ENCODE data around the gene DQX1. TPM values are rescaled to one million over a fixed set of nuclear protein-coding genes. Genes with fewer than 3 reads are reported as not detected.

The DQX1 gene
- total RNA-seq, 1 experiment from 2014 or later: 1.3 TPM

DNA sequence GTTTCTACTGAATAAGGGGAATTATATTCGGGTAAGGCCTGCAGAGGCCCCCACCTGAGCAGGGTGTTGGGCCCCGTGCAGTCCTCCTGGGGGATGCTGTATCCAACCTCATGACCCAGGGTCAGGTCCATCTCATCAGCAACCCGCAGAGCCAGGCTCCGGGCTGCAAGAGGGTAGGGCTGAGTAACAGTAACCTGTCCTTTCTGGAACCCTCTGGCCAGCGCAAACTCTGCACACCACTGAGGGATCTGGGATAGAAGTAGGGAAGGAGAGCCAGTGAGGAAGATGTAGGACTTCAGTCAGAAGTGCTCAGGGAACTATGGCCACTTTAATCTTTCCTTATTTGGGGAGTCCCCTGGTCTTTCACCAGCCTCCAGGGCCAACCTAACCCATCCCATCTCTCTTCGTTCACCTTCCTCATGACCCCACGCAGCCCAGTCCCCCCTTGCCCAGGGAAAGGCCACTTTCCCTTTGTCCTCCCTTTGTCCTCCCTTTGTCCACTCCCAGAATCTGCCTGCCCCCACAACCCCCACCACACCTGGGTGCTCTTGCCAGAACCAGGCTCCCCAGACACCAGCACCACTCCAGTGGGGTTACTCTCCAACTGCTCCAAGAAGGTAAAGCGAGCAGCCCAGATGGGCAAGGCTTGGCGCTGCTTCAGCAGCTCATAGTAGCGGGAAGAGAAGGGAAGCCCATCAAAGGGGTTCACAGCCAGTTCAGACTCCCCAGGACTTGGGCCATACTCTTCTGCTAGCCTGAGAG, 895 bp downstream of the DQX1 start:
- no peak overlapping the region for H3K4me3 ChIP-seq
- H3K27ac ChIP-seq: no peak overlapping the region
- H3K36me3 ChIP-seq (ENCODE audit: low read depth): peaks cover 18% of the 10 kb centered on the region
- H3K9me2 ChIP-seq (ENCODE audit: insufficient read depth): no peaks in the 10 kb centered on the region
- POLR2A ChIA-PET (ENCODE audit: unreplicated experiment): no interaction called here
- peaks cover 10% of the 10 kb centered on the region for H3K4me1 ChIP-seq (replicated peaks; ENCODE audit: insufficient read depth)
- no peak overlapping the region for H3K4me2 ChIP-seq
- BruUV-seq (replicated peaks): no TSS peak
- CTCF ChIA-PET: no interaction called here
- intact Hi-C loops (cut with micrococcal nuclease; ENCODE audit: unreplicated experiment): no loop called here
- no peak for DNase-seq
- no peaks in the 10 kb centered on the region for H3K9me3 ChIP-seq (ENCODE audit: insufficient read depth, low read depth)
- H3K27me3 ChIP-seq (ENCODE audit: insufficient read depth, low read depth): no peaks in the 10 kb centered on the region
- H4K20me1 ChIP-seq (ENCODE audit: insufficient read depth): peaks cover 9% of the 10 kb centered on the region; the same call in 1 of the 2 replicates
- H2AFZ ChIP-seq: no peak overlapping the region
- H3K79me2 ChIP-seq (ENCODE audit: low read depth): peaks cover 27% of the 10 kb centered on the region
- H3F3A ChIP-seq (ENCODE audit: insufficient read depth, low read depth): peaks cover 6% of the 10 kb centered on the region; the same call in 1 of the 2 replicates
- no peak for TF ChIP-seq EZH2 (IDR thresholded peaks at IDR 0.05; ENCODE audit: low read depth)
- TF ChIP-seq, protein P1, sequence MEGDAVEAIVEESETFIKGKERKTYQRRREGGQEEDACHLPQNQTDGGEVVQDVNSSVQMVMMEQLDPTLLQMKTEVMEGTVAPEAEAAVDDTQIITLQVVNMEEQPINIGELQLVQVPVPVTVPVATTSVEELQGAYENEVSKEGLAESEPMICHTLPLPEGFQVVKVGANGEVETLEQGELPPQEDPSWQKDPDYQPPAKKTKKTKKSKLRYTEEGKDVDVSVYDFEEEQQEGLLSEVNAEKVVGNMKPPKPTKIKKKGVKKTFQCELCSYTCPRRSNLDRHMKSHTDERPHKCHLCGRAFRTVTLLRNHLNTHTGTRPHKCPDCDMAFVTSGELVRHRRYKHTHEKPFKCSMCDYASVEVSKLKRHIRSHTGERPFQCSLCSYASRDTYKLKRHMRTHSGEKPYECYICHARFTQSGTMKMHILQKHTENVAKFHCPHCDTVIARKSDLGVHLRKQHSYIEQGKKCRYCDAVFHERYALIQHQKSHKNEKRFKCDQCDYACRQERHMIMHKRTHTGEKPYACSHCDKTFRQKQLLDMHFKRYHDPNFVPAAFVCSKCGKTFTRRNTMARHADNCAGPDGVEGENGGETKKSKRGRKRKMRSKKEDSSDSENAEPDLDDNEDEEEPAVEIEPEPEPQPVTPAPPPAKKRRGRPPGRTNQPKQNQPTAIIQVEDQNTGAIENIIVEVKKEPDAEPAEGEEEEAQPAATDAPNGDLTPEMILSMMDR (conservative IDR thresholded peaks at IDR 0.05): no peak

- no peaks in the 10 kb centered on the region for H3K9me2 ChIP-seq (ENCODE audit: insufficient read depth)
- H3K4me1 ChIP-seq (replicated peaks; ENCODE audit: insufficient read depth): peaks cover 10% of the 10 kb centered on the region
- H3K9me3 ChIP-seq (ENCODE audit: insufficient read depth, low read depth): no peaks in the 10 kb centered on the region
- peaks cover 18% of the 10 kb centered on the region for H3K36me3 ChIP-seq (ENCODE audit: low read depth)
- H2AFZ ChIP-seq: no peak overlapping the region
- ChIA-PET POLR2A (ENCODE audit: unreplicated experiment) (no interaction called here), CTCF (no interaction called here)
- H3K4me2 ChIP-seq: no peak overlapping the region
- peaks cover 23% of the 10 kb centered on the region for H3K79me2 ChIP-seq (ENCODE audit: low read depth)
- H3K27me3 ChIP-seq (ENCODE audit: insufficient read depth, low read depth): no peaks in the 10 kb centered on the region
- BruUV-seq (replicated peaks): no TSS peak
- H3K4me3 ChIP-seq: no peak overlapping the region
- DNase-seq: no peak
- no peak overlapping the region for H3K27ac ChIP-seq
- H3F3A ChIP-seq (ENCODE audit: insufficient read depth, low read depth): peaks cover 6% of the 10 kb centered on the region; the same call in 1 of the 2 replicates
- TF ChIP-seq, protein P1 (conservative IDR thresholded peaks at IDR 0.05): no peak
- no peak for TF ChIP-seq EZH2 (IDR thresholded peaks at IDR 0.05; ENCODE audit: low read depth)
- intact Hi-C loops (cut with micrococcal nuclease; ENCODE audit: unreplicated experiment): no loop called here
- H4K20me1 ChIP-seq (ENCODE audit: insufficient read depth): peaks cover 9% of the 10 kb centered on the region; the same call in 1 of the 2 replicates
Observed at GRCh38 chr2:74524005-74524404, 2.0 kb downstream of the DQX1 start.

DNA sequence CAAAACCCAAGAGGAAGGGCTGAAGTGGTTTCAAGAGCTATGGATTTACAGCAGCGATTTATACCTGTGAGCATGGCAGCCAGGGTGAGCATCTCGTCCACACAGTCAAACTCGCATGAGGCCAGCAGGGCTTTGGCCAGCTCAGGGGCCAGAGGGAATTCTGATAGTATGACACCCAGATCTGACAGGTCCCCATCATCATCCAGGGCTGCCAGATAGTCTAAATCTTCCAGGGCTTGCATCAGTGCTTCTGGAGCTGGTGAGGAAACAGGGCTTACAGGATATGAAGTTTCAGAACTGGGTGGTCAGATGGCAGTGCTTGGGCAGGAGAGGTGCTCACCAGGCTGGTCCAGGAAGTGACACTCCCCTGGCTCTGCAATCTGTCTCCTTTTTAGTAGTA, 3.5 kb downstream of the DQX1 start:
- ChIA-PET POLR2A (ENCODE audit: unreplicated experiment) (interaction anchor here (0.6 kb wide), 1 partner anchor 843 kb away, joined by 7 read pairs; no protein-coding TSS in a partner anchor), CTCF (no interaction called here)
- no TSS peak for BruUV-seq (replicated peaks)
- Histone ChIP-seq H3K36me3 (ENCODE audit: low read depth) (peaks cover 14% of the 10 kb centered on the region), H3K4me1 (replicated peaks; ENCODE audit: insufficient read depth) (no peaks in the 10 kb centered on the region; the same call in 1 of the 2 replicates), H3K4me3 (no peak overlapping the region), H4K20me1 (ENCODE audit: insufficient read depth) (no peaks in the 10 kb centered on the region), H3K9me2 (ENCODE audit: insufficient read depth) (no peaks in the 10 kb centered on the region), H3F3A (ENCODE audit: insufficient read depth, low read depth) (no peaks in the 10 kb centered on the region; the same call in 1 of the 2 replicates), H3K4me2 (no peak overlapping the region), H3K9me3 (ENCODE audit: insufficient read depth, low read depth) (no peaks in the 10 kb centered on the region), H2AFZ (no peak overlapping the region), H3K27me3 (ENCODE audit: insufficient read depth, low read depth) (no peaks in the 10 kb centered on the region), H3K27ac (no peak overlapping the region), H3K79me2 (ENCODE audit: low read depth) (peaks cover 8% of the 10 kb centered on the region)
- intact Hi-C loops (cut with micrococcal nuclease; ENCODE audit: unreplicated experiment): no loop called here
- TF ChIP-seq, protein P1 (conservative IDR thresholded peaks at IDR 0.05): no peak
- no peak for TF ChIP-seq EZH2 (IDR thresholded peaks at IDR 0.05; ENCODE audit: low read depth)
- no peak for DNase-seq

All from PC-9 (cell line).